Measurements from ENCODE around the gene PCDHAC2.

DNA sequence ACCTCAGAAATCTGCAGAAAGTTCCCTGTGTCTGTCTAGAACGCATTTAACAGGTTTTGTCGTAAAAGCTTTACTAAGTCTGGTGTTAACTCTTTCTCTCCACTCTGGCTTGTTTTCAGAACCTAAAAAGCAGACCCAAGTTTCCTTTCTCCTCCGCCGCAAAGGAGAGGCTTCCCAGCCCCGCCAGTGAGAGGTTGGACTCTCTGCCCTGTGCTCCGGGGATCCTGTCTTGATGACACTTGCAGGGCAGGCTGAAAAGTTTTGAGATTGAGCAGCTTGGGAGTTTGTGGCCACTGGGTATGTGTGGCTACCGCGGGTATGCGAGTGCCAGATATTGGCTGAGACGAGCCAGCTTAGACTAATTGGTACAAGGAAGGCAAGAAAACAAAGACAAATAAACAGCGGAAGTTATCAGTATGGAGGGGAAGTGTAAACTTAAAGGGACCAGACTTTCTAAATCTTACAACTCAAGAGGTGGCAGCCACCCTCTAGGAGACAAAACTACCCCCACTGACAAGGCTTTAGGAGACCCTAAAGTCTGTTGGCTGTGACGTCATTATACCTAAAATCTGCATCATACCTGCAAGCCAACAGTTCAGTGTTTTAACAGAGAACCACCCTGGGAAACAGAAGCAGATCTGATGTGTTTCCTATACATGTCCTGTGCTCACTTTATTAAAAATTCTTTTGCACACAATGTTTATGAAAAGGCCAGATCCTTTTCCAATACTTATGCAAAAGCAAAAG is 43.9 kb downstream of the PCDHAC2 start:
- TF ChIP-seq, protein P1, sequence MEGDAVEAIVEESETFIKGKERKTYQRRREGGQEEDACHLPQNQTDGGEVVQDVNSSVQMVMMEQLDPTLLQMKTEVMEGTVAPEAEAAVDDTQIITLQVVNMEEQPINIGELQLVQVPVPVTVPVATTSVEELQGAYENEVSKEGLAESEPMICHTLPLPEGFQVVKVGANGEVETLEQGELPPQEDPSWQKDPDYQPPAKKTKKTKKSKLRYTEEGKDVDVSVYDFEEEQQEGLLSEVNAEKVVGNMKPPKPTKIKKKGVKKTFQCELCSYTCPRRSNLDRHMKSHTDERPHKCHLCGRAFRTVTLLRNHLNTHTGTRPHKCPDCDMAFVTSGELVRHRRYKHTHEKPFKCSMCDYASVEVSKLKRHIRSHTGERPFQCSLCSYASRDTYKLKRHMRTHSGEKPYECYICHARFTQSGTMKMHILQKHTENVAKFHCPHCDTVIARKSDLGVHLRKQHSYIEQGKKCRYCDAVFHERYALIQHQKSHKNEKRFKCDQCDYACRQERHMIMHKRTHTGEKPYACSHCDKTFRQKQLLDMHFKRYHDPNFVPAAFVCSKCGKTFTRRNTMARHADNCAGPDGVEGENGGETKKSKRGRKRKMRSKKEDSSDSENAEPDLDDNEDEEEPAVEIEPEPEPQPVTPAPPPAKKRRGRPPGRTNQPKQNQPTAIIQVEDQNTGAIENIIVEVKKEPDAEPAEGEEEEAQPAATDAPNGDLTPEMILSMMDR (IDR thresholded peaks at IDR 0.05): no peak
- no peak for TF ChIP-seq ZFX (IDR thresholded peaks at IDR 0.05; ENCODE audit: borderline replicate concordance)
